ENCODE data around the gene GRIK2. TPM values are rescaled to one million over a fixed set of nuclear protein-coding genes. Genes with fewer than 3 reads are reported as not detected.

GRIK2 gene
- total RNA-seq, 4 donors from 2014 or later: 1.4 to 51.9 (median 9.6) TPM

DNA sequence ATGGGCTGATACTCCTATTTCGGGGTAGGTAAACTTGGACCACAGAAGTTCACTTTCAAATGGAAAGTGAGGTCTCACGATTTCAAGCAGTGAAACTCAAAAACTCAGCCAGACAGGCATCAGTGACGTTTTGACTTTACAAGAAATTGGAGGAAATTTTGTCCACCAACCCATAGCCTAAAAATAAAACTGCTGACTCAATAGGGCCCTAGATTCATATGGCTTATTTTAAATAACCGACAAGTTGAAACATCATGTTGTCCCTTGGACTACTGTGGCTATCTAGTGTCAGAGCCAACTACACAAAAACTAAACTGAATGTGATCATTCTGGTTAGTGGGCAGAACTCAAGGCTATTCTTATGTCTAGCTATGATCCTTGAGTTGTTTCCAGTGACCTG, 486.3 kb downstream of the GRIK2 start:
- intact Hi-C loops (cut with DNase I): no loop called here
- TF ChIP-seq POLR2A (IDR thresholded peaks at IDR 0.05): no peak
- no peaks in the 10 kb centered on the region for H3K4me1 ChIP-seq
- H3K27ac ChIP-seq: no peak overlapping the region
- no peaks in the 10 kb centered on the region for H3K27me3 ChIP-seq
- 73 to 80% methylated on average over 4 of the region's 4 CpGs for WGBS, 2 donors
- H3K9me3 ChIP-seq: no peaks in the 10 kb centered on the region
- H3K4me3 ChIP-seq (replicated peaks in 1 of 3): no peak overlapping the region
- no peak for DNase-seq
- H3K36me3 ChIP-seq: no peaks in the 10 kb centered on the region

DNA sequence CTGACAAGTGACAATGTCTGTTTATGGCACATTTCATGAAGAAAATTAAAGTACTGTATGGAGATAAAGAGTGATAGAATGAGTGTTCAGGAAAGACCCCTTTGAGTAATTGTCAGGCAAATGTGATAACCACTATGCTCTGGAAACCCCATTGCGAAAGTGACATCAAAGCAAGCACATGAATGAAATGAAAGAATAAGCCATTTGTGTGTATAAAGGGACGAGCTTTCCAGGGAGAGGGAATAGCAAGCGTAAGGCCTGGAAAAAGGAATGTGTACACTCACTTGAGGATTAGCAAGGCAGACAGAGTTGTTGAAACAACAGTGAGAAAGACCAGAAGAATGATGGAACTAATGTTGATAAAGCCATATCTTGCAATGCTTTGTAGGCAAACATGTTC, 490.0 kb downstream of the GRIK2 start:
- DNase-seq: no peak
- no peak overlapping the region for H3K27ac ChIP-seq
- H3K4me1 ChIP-seq: no peaks in the 10 kb centered on the region
- intact Hi-C loops (cut with DNase I): no loop called here
- no peak overlapping the region for H3K4me3 ChIP-seq (replicated peaks in 1 of 3)
- no peaks in the 10 kb centered on the region for H3K9me3 ChIP-seq
- TF ChIP-seq, protein P1, sequence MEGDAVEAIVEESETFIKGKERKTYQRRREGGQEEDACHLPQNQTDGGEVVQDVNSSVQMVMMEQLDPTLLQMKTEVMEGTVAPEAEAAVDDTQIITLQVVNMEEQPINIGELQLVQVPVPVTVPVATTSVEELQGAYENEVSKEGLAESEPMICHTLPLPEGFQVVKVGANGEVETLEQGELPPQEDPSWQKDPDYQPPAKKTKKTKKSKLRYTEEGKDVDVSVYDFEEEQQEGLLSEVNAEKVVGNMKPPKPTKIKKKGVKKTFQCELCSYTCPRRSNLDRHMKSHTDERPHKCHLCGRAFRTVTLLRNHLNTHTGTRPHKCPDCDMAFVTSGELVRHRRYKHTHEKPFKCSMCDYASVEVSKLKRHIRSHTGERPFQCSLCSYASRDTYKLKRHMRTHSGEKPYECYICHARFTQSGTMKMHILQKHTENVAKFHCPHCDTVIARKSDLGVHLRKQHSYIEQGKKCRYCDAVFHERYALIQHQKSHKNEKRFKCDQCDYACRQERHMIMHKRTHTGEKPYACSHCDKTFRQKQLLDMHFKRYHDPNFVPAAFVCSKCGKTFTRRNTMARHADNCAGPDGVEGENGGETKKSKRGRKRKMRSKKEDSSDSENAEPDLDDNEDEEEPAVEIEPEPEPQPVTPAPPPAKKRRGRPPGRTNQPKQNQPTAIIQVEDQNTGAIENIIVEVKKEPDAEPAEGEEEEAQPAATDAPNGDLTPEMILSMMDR (IDR thresholded peaks at IDR 0.05): no peak
- TF ChIP-seq POLR2A (IDR thresholded peaks at IDR 0.05): no peak
- no peaks in the 10 kb centered on the region for H3K36me3 ChIP-seq
- WGBS, 2 donors: 73 to 75% methylated on average over 3 of the region's 3 CpGs
- no peaks in the 10 kb centered on the region for H3K27me3 ChIP-seq

DNA sequence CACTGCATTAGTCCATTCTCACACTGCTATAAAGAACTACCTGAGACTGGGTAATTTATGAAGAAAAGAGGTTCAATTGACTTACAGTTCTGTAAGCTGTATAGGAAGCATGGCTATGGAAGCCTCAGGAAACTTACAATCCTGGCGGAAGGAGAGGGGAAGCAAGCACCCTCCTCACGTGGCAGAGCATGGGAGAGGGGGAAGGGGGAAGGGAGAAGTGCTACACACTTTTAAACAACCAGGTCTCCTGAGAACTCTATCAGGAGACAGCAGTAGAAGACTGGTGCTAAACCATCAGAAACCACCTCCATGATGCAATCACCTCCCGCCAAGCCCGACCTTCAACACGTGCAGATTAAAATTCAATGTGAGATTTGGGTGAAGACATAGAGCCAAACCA, 494.0 kb downstream of the GRIK2 start:
- H3K27ac ChIP-seq: no peak overlapping the region
- WGBS, 2 donors: 51 to 68% methylated on average over 5 of the region's 5 CpGs

DNA sequence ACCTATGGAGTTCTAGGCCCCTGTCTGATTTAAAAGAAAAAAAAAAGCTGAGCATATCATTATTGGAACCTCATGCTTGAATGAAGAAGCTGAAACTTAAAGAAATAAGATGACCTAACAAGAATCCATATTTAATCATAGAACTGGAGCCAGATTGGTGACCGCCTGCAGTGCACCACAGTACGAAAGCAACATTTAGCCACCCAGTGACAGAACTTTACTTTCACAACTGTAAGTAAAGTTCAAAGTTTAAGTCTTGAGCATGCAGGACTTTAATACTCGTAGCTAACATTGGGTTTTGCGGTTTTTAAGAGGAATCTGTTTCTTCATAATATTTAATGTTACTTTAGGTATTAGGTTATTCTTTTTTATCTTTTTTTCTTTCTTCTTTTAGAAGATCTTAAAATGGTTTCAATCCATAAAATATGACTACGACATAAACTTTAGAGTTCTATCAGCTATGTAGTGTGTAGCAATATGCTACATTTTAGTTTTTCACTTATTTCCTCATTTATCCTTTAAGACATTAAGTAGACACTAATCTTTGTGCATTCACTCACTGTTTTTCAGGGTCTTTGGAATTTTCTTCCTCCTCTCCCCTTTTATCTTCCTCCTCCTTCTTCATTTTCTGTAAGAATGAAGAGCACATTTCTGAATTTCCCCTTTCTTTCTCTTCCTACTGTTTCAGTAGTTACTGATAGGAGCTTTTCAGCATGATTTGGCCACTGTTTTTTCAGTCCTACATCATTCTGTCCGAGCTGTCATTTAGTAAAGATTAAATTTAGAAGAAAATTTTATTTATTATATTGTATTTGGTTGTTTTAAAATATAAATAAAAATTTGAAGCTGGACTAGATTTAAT, 514.1 kb downstream of the GRIK2 start:
- Histone ChIP-seq H3K36me3 (no peaks in the 10 kb centered on the region), H3K9me3 (no peaks in the 10 kb centered on the region), H3K4me3 (replicated peaks in 1 of 3) (no peak overlapping the region), H3K27ac (no peak overlapping the region), H3K4me1 (no peaks in the 10 kb centered on the region), H3K27me3 (no peaks in the 10 kb centered on the region)
- DNase-seq: no peak
- 89 to 92% methylated on average over 6 of the region's 6 CpGs for WGBS, 2 donors
- TF ChIP-seq POLR2A (IDR thresholded peaks at IDR 0.05): no peak
- TF ChIP-seq, protein P1 (IDR thresholded peaks at IDR 0.05): no peak
- intact Hi-C loops (cut with DNase I): no loop called here

More for the DNA sequence above, 494.0 kb downstream of the GRIK2 start:
- DNase-seq: no peak
- intact Hi-C loops (cut with DNase I): no loop called here
- Histone ChIP-seq H3K27me3 (no peaks in the 10 kb centered on the region), H3K9me3 (no peaks in the 10 kb centered on the region), H3K36me3 (no peaks in the 10 kb centered on the region), H3K4me3 (replicated peaks in 1 of 3) (no peak overlapping the region), H3K4me1 (no peaks in the 10 kb centered on the region)
- TF ChIP-seq POLR2A (IDR thresholded peaks at IDR 0.05): no peak
- TF ChIP-seq, protein P1 (IDR thresholded peaks at IDR 0.05): no peak

DNA sequence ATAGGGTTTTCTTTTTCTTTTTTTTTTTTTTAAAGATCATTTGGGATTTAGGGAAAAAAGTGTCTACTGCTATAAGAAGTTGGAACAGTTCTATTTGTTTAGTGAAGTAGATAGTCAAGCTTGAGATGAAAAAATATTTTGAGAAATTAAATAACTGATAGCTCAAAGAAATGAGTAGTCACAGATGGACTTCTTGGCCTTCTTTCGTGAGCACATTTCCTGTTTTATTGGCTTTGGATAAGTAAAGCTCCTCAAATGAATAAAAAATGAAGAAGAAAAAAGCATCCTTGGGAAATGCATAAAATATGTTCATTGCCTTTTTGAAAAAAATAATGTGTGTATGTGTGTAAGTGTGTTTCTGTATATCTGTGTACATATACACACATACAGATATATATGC, 515.9 kb downstream of the GRIK2 start:
- 79 to 82% methylated on average over 1 of the region's 1 CpG for WGBS, 2 donors
- Histone ChIP-seq H3K27ac (no peak overlapping the region), H3K36me3 (no peaks in the 10 kb centered on the region), H3K27me3 (no peaks in the 10 kb centered on the region), H3K9me3 (no peaks in the 10 kb centered on the region), H3K4me3 (replicated peaks in 1 of 3) (no peak overlapping the region), H3K4me1 (no peaks in the 10 kb centered on the region)
- no peak for TF ChIP-seq POLR2A (IDR thresholded peaks at IDR 0.05)
- TF ChIP-seq, protein P1 (IDR thresholded peaks at IDR 0.05): no peak
- intact Hi-C loops (cut with DNase I): no loop called here
- no peak for DNase-seq

Data from thyroid gland (tissue), 4 donors.